ENCODE measurements around the gene PRDM10. TPM values are rescaled to one million over a fixed set of nuclear protein-coding genes. Genes with fewer than 3 reads are reported as not detected.

The PRDM10 gene
- total RNA-seq, 4 donors from 2014 or later = 16.5 to 72.6 (median 26.4) TPM

DNA sequence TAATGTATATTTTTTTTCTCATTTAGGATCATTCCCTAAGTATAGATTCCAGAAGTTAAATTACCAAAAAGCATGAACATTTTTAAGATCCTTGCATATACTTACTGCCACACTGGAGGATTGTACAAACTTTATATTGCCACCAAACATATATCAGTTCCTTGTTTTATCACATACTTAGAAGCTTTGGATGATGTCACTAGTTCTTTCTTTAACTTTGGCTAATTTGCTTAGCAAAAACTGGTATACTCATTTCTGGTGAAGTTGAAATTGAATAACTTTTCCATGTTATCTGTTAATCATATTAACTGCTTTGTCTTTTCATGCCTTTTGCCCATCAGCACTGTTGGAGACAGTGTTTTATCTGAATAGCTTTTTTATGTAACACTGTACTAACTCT lies 31.6 kb upstream of the PRDM10 start:
- Histone ChIP-seq H3K27me3 (no peaks in the 10 kb centered on the region), H3K4me3 (no peak overlapping the region), H3K9me3 (no peaks in the 10 kb centered on the region), H3K36me3 (no peaks in the 10 kb centered on the region), H3K27ac (no peak overlapping the region), H3K4me1 (peaks cover 0 to 5% (median 0%) of the 10 kb centered on the region in 4 donors)
- TF ChIP-seq, protein P1, sequence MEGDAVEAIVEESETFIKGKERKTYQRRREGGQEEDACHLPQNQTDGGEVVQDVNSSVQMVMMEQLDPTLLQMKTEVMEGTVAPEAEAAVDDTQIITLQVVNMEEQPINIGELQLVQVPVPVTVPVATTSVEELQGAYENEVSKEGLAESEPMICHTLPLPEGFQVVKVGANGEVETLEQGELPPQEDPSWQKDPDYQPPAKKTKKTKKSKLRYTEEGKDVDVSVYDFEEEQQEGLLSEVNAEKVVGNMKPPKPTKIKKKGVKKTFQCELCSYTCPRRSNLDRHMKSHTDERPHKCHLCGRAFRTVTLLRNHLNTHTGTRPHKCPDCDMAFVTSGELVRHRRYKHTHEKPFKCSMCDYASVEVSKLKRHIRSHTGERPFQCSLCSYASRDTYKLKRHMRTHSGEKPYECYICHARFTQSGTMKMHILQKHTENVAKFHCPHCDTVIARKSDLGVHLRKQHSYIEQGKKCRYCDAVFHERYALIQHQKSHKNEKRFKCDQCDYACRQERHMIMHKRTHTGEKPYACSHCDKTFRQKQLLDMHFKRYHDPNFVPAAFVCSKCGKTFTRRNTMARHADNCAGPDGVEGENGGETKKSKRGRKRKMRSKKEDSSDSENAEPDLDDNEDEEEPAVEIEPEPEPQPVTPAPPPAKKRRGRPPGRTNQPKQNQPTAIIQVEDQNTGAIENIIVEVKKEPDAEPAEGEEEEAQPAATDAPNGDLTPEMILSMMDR (IDR thresholded peaks at IDR 0.05) = no peak
- TF ChIP-seq POLR2A (IDR thresholded peaks at IDR 0.05) = no peak
- no peak for DNase-seq

DNA sequence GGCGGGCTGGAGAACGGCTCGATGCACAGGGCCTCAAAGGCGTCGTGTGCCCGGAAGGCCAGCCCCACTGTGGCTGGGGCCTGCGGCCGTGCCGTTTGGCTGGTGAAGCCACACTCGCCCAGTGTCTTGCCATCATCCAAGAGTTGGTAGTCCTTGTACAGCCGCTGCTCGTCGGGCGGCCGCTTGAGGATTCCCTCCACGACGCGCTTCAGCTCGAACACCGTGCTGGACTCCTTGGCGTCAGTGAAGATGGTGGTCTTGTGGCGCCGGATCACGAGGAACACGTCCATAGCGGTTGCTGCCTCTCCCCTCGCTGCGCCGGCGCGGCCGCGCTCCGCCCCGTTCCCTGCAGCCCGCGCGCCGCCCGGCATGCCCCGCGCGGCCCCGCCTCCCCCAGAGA lies 30.3 kb upstream of the PRDM10 start:
- Histone ChIP-seq H3K4me1 (peaks cover 0 to 5% (median 0%) of the 10 kb centered on the region in 4 donors), H3K4me3 (no peak overlapping the region), H3K27ac (no peak overlapping the region), H3K36me3 (no peaks in the 10 kb centered on the region), H3K27me3 (no peaks in the 10 kb centered on the region), H3K9me3 (no peaks in the 10 kb centered on the region)
- no peak for DNase-seq
- TF ChIP-seq, protein P1 (IDR thresholded peaks at IDR 0.05) = no peak
- TF ChIP-seq POLR2A (IDR thresholded peaks at IDR 0.05) = no peak

DNA sequence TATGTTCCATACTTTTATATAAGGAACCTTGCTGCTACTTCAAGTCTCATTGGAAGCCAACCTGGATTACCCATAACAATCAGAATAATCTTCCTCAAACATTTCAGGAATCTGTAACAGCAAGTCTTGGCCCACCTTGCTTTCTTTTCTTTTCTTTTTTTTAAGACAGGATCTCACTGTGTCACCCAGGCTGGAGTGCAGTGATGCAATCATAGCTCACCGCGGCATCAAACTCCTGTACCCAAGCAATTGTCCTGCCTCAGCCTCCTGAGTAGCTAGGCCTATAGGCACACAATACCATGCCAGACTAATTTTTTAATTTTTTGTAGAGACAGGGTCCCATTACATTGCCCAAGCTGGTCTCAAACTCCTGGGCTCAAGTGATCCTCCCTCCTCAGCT lies 29.3 kb upstream of the PRDM10 start:
- Histone ChIP-seq H3K4me1 (no peaks in the 10 kb centered on the region), H3K9me3 (no peaks in the 10 kb centered on the region), H3K4me3 (no peak overlapping the region), H3K27ac (no peak overlapping the region), H3K36me3 (no peaks in the 10 kb centered on the region), H3K27me3 (no peaks in the 10 kb centered on the region)
- DNase-seq = no peak
- no peak for TF ChIP-seq POLR2A (IDR thresholded peaks at IDR 0.05)
- TF ChIP-seq, protein P1 (IDR thresholded peaks at IDR 0.05) = no peak

DNA sequence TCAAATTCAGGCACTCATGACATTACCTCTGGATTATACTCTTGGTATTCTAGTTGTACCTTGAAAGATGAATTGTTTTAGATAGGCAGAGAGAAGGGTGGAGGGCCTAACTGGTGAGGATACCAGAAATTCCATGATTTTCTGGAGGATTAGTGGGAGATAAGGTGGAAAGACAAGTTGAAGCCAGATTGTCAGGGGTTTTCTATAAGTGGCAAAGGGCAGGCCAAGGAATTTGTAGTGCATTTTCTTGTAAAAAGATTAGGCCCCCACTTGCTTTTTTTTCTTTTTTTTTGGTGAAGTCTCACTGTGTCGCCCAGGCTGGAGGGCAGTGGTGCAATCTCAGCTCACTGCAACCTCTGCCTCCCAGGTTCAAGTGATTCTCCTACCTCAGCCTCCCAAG lies 28.4 kb upstream of the PRDM10 start:
- no peak overlapping the region for H3K4me3 ChIP-seq
- H3K27me3 ChIP-seq = no peaks in the 10 kb centered on the region
- TF ChIP-seq POLR2A (IDR thresholded peaks at IDR 0.05) = no peak
- TF ChIP-seq, protein P1 (IDR thresholded peaks at IDR 0.05) = no peak
- no peaks in the 10 kb centered on the region for H3K36me3 ChIP-seq
- H3K27ac ChIP-seq = no peak overlapping the region
- H3K9me3 ChIP-seq = no peaks in the 10 kb centered on the region
- no peaks in the 10 kb centered on the region for H3K4me1 ChIP-seq
- no peak for DNase-seq

DNA sequence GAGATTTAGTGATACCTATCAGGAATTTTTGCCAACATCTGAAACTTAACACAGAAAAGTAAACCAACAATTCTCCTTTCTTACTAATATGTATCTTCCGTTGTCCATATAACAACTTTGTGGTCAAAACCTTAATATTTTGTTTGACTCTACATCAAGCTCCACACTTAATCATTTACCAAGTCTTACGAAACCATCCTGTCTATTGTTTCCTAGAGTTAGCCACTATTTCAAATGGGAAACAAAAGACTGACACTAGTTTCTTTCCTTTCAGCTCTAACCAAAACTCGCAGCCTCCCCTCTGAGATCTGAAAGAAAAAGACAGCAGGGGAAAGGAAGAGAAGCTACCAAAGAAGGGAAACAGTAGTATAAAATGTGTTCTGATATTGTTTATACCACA lies 26.5 kb upstream of the PRDM10 start:
- no peaks in the 10 kb centered on the region for H3K9me3 ChIP-seq
- H3K27me3 ChIP-seq = no peaks in the 10 kb centered on the region
- DNase-seq = no peak
- TF ChIP-seq, protein P1 (IDR thresholded peaks at IDR 0.05) = no peak
- no peak for TF ChIP-seq POLR2A (IDR thresholded peaks at IDR 0.05)
- no peak overlapping the region for H3K4me3 ChIP-seq
- H3K4me1 ChIP-seq = no peaks in the 10 kb centered on the region
- H3K27ac ChIP-seq = no peak overlapping the region
- H3K36me3 ChIP-seq = no peaks in the 10 kb centered on the region

DNA sequence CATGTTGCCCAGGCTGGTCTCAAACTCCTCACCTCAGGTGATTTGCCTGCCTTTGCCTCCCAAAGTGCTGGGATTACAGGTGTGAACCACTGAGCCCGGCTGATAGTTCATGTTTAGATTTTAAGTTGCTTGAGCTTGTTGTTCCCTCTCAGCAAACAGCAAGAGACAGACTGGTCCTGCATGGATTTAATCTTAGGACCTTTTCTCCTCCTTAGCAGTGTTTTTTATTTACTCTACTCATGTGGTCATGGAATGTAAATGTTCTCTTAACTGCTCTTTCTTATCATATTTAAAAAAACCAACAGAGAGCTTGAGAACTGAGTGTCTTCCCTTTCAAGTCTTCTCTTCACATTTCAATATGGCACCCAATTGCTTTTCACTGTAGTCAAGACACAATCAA lies 22.7 kb upstream of the PRDM10 start:
- TF ChIP-seq POLR2A (IDR thresholded peaks at IDR 0.05) = no peak
- TF ChIP-seq, protein P1 (IDR thresholded peaks at IDR 0.05) = no peak
- Histone ChIP-seq H3K27ac (no peak overlapping the region), H3K27me3 (no peaks in the 10 kb centered on the region), H3K36me3 (no peaks in the 10 kb centered on the region), H3K9me3 (peaks cover 0 to 4% (median 0%) of the 10 kb centered on the region in 4 donors), H3K4me3 (no peak overlapping the region), H3K4me1 (no peaks in the 10 kb centered on the region)
- DNase-seq = no peak
